ENCODE data around the gene ZDHHC11B. TPM values are rescaled to one million over a fixed set of nuclear protein-coding genes. Genes with fewer than 3 reads are reported as not detected.

Gene ZDHHC11B
- total and polyA plus RNA-seq, 8 donors: 0.93 to 42.4 (median 8.6) TPM

- H3K4me3 ChIP-seq: no peak overlapping the region
- H3K36me3 ChIP-seq: peaks cover 0 to 19% (median 2%) of the 10 kb centered on the region in 4 donors
- no peaks in the 10 kb centered on the region for H3K9me3 ChIP-seq
- peak in 1 of 2 donors; percentile 25 for DNase-seq
- TF ChIP-seq EP300 (IDR thresholded peaks at IDR 0.05) (no peak), POLR2A (IDR thresholded peaks at IDR 0.05) (no peak), POLR2AphosphoS5 (IDR thresholded peaks at IDR 0.05) (no peak)
- TF ChIP-seq, protein P1, sequence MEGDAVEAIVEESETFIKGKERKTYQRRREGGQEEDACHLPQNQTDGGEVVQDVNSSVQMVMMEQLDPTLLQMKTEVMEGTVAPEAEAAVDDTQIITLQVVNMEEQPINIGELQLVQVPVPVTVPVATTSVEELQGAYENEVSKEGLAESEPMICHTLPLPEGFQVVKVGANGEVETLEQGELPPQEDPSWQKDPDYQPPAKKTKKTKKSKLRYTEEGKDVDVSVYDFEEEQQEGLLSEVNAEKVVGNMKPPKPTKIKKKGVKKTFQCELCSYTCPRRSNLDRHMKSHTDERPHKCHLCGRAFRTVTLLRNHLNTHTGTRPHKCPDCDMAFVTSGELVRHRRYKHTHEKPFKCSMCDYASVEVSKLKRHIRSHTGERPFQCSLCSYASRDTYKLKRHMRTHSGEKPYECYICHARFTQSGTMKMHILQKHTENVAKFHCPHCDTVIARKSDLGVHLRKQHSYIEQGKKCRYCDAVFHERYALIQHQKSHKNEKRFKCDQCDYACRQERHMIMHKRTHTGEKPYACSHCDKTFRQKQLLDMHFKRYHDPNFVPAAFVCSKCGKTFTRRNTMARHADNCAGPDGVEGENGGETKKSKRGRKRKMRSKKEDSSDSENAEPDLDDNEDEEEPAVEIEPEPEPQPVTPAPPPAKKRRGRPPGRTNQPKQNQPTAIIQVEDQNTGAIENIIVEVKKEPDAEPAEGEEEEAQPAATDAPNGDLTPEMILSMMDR (IDR thresholded peaks at IDR 0.05): no peak
- intact Hi-C loops (cut with DNase I; ENCODE audit: low total_unique reads): loop anchor here (5.0 kb wide), 1 partner anchor 87 kb away; no protein-coding TSS in a partner anchor
- H3K27ac ChIP-seq: peak overlapping the region; percentile 60 to 85 (median 68)
- H3K27me3 ChIP-seq: no peaks in the 10 kb centered on the region
- 88 to 95% (median 88%) methylated on average over 22 of the region's 22 CpGs for WGBS, 5 donors
- H3K4me1 ChIP-seq: peaks cover 36 to 45% (median 39%) of the 10 kb centered on the region in 4 donors
Observed at GRCh38 chr5:759781-760362, 24.7 kb downstream of the ZDHHC11B start.

- Histone ChIP-seq H3K27me3 (no peaks in the 10 kb centered on the region), H3K9me3 (no peaks in the 10 kb centered on the region), H3K36me3 (peaks cover 0 to 15% (median 0%) of the 10 kb centered on the region in 4 donors), H3K27ac (peak overlapping the region; percentile 60 to 85 (median 68)), H3K4me1 (peaks cover 36 to 45% (median 39%) of the 10 kb centered on the region in 4 donors), H3K4me3 (peak overlapping the region in 3 of 4 donors; percentile 2 to 27 (median 16))
- 19 to 25% (median 22%) methylated on average over 33 of the region's 33 CpGs for WGBS, 5 donors
- intact Hi-C loops (cut with DNase I; ENCODE audit: low total_unique reads): loop anchor here (5.0 kb wide), 1 partner anchor 88 kb away; no protein-coding TSS in a partner anchor
- DNase-seq: peak; percentile 90 to 97
- TF ChIP-seq POLR2AphosphoS5 (IDR thresholded peaks at IDR 0.05): peak; percentile 26 to 61 (median 38)
- no peak for TF ChIP-seq POLR2A (IDR thresholded peaks at IDR 0.05)
Observed at GRCh38 chr5:759111-759751, 25.3 kb downstream of the ZDHHC11B start.

DNA sequence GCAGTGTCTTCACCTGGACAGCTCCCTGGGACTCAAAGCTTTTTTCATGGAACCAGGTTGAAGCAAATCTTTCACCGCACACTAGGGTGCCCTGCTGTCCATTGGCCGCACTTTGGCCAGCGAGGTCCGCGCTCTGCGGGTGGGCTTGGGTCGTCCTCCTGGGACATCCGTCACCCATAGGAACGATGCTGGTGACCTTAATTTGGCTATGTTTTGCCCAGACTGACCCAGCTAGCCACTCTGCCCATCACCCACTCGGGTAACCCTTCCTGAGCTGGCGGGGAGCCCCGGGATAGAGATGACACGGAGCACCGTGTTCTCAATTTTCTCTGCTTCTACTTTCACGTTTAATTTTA, 25.9 kb downstream of the ZDHHC11B start:
- no peak for DNase-seq
- Histone ChIP-seq H3K27ac (peak overlapping the region; percentile 60 to 80 (median 68)), H3K9me3 (no peaks in the 10 kb centered on the region), H3K36me3 (peaks cover 0 to 9% (median 0%) of the 10 kb centered on the region in 4 donors), H3K4me3 (peak overlapping the region in 3 of 4 donors; percentile 2 to 27 (median 16)), H3K27me3 (no peaks in the 10 kb centered on the region), H3K4me1 (peaks cover 36 to 45% (median 39%) of the 10 kb centered on the region in 4 donors)
- no peak for TF ChIP-seq POLR2A (IDR thresholded peaks at IDR 0.05)
- no peak for TF ChIP-seq POLR2AphosphoS5 (IDR thresholded peaks at IDR 0.05)
- 57 to 68% (median 64%) methylated on average over 15 of the region's 15 CpGs for WGBS, 5 donors
- intact Hi-C loops (cut with DNase I; ENCODE audit: low total_unique reads): loop anchor here (5.0 kb wide), 1 partner anchor 89 kb away; no protein-coding TSS in a partner anchor

DNA sequence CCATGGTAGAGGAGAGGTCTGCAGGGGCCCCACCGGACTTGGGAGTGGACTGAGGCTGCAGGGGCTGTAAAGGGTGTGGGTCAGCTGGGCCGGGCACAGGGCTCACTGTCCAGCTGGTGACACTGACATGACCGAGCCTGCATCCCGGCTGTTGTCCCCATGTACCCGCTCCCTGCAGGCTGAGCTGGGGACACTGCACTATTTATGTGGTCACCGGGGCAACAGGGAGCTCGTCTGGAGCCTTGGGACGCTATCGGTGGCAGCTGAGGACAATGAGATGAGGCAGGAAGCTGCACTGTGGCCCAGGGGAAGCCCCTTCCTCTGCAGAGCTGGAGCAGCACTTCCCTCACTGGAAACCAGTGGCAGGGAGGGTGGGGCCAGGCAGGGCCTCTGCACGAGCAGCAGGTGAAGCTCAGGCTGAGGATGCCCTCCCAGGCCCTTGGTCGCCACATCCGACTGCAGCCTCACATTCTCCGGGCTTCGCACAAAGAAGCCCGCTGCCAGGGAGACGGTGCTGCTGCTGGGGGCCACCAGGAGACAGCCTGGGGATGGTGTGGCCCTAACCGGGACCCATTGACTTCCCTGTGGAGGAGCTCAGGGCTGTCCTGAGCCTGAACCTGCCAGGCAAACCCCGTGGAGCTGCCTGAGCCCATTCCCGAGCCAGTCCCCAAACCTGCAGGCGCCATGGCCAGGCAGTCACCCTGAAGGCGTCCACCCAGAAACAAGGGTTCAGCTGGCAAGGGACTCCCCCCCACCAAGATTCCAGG, 26.4 kb downstream of the ZDHHC11B start:
- WGBS, 5 donors: 59 to 69% (median 67%) methylated on average over 19 to 21 of the region's 21 CpGs

More for the DNA sequence above, 26.4 kb downstream of the ZDHHC11B start:
- H3K27ac ChIP-seq: peak overlapping the region; percentile 60 to 80 (median 68)
- H3K27me3 ChIP-seq: no peaks in the 10 kb centered on the region
- intact Hi-C loops (cut with DNase I; ENCODE audit: low total_unique reads): loop anchor here (5.0 kb wide), 1 partner anchor 89 kb away; no protein-coding TSS in a partner anchor
- no peaks in the 10 kb centered on the region for H3K9me3 ChIP-seq
- peaks cover 0 to 5% (median 0%) of the 10 kb centered on the region in 4 donors for H3K36me3 ChIP-seq
- peaks cover 36 to 45% (median 39%) of the 10 kb centered on the region in 4 donors for H3K4me1 ChIP-seq
- peak overlapping the region in 1 of 4 donors; percentile 27 for H3K4me3 ChIP-seq
- DNase-seq: peak; percentile 37 to 88
- TF ChIP-seq POLR2AphosphoS5 (IDR thresholded peaks at IDR 0.05): no peak
- TF ChIP-seq, protein P1 (IDR thresholded peaks at IDR 0.05): no peak
- no peak for TF ChIP-seq POLR2A (IDR thresholded peaks at IDR 0.05)
- no peak for TF ChIP-seq EP300 (IDR thresholded peaks at IDR 0.05)

All from stomach (tissue), 9 donors.